Stimulated activated CD4-positive, alpha-beta T cell treated with anti-CD3 and anti-CD28 coated beads, Interleukin-12 subunit alpha, Interleukin-12 subunit beta, amount 100 ng/mL, for 48 hours (primary cell): ENCODE results near the gene GPR158.

Source experiments
- DNase-seq, 3 donors: peaks; one replicate each; pipeline ENCODE4 v3.0.0-alpha.2; 2020; ENCODE audit warnings: low read depth in 2 of 3, low spot score in 1 of 3

The GPR158 gene

GRCh38 chr10:25392132-25392531 is 217.3 kb downstream of the GPR158 start:
- no peak for DNase-seq

DNA sequence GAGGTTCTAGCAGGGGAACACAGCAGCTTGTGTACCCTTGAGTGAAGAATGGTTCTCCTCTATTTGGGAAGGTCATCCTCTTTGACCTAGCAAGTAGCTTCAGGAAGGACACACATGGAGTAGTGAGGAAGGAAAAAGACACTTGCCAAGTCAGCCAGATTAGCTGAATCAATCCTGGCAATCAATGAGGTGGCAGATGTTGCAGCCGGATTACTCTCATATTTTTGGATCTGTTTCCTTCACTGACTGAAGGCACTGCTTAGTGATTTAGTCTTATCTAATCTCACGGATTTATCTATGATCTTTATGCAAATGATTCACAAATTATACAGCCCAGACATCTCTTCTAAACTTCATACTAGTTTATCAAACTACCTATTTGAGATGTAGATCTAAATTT is 218.8 kb downstream of the GPR158 start:
- DNase-seq, result no peak

DNA sequence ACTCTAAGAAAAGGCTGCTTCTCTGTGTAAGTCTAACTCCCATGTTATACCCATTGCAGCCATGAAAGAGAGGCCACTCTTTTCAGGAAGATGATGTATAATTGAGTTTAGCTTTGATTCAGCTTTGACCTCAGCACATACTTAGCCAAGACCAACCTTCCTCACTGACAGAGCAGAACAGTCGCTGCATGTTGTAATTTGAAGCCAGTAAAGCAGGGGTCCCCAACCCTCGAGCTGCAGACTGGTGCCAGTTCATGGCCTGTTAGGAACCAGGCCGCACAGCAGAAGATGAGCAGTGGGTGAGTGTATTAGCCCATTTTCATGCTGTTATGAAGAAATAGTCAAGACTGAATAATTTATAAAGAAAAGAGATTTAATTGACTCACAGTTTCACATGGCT is 223.9 kb downstream of the GPR158 start:
- DNase-seq, result no peak

GRCh38 chr10:25405871-25406270 is 231.1 kb downstream of the GPR158 start:
- DNase-seq, result no peak

GRCh38 chr10:25417611-25418010 is 242.8 kb downstream of the GPR158 start:
- DNase-seq, result no peak

GRCh38 chr10:25425776-25426175 is 251.0 kb downstream of the GPR158 start:
- DNase-seq, result no peak

GRCh38 chr10:25436431-25436830 is 261.6 kb downstream of the GPR158 start:
- no peak for DNase-seq

DNA sequence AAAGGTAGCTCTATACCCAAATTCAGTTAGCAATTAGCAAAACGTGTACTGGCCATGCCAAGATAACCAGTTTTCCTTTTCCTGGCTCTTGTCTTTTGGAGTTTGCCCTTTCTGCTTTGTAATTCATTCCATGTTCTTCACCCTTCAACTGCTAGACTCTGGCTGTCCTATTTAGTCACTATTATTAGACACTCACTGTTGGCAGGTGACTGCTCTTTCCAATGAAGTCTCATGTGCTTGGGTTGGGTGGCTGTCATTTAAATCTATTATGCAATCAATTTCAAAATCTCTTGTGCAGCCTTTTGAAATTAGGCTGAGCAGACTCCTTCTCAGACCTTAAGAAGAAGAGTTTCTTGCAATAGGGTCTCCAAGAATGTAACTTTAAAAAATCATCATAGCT is 266.5 kb downstream of the GPR158 start:
- DNase-seq, result no peak

- no peak for DNase-seq
These were observed 269.5 kb downstream of the GPR158 start for GRCh38 chr10:25444266-25444665.

- no peak for DNase-seq
These were observed 276.6 kb downstream of the GPR158 start for GRCh38 chr10:25451401-25451800.

DNA sequence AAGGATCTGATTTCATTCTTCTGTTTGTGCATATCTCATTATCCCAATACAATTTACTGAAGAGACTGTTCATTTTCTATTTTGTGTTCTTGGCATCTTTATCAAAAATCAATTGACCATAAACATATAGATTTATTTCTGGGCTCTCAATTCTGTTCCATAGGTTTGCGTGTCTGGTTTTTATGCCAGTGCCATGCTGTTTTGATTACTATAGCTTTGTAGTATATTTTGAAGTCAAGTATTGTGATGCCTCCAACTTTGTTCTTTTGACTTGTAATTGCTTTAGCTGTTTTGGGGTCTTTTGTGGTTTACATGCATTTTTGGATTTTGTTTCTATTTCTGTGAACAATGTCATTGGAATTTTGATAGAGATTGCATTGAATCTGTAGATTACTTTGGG is 278.8 kb downstream of the GPR158 start:
- DNase-seq, result no peak

GRCh38 chr10:25455980-25456567 is 281.3 kb downstream of the GPR158 start:
- no peak for DNase-seq

DNA sequence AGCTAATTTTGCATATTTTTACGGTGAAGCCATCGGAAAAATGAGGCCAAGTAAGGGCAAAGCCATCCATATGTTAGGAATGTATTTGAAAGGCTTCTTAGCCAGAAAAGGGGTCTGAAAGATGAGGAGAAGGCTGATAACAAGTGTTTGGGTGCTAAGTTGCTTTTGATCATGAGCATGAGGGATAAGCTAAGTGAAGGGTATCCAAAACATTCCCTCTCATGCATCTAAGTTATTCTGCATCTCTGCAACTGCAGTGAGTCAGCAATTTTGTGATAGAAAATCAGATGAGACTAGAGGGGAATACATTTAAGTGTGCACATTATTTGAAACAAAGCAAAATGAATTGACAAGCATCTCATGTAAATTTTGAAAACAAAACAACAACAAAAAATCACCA is 282.8 kb downstream of the GPR158 start:
- no peak for DNase-seq

GRCh38 chr10:25465582-25466372 is 291.0 kb downstream of the GPR158 start:
- no peak for DNase-seq

DNA sequence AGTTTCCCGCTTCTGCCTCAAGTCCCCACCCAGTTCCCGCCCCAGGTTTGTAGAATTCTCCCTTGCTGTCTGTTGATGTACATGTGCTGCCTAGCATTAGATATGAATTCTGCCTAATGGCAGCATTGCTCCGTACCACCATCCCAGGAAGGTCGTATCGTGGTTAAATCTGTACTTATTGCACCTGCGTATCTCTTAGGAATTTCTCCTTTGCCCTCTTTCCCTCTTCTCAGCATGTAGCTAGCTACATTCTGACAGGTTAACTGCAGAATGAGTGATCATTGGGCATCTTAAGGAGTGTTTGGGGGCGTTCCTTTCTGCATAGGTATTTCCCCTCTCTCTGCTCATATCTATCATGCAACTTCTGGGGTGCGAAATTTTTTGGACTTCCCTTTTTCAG is 293.1 kb downstream of the GPR158 start:
- no peak for DNase-seq

DNA sequence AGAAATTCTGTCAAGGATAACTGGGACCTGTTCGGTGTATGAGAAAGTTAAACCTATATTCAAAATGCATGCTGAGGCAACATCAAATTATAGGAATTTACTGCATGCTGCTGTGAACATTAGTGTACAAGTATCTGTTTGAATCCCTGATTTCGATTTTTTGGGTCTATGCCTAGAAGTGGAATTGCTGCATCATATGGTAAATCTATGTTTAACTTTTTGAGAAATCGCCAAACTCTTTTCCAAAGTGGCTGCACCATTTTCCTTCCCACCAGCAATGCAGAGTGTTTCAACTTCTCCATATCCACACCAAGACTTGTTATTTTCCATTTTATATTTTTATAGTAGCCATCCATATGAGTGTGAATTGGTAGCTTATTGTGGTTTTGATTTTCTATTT is 306.7 kb downstream of the GPR158 start:
- no peak for DNase-seq

DNA sequence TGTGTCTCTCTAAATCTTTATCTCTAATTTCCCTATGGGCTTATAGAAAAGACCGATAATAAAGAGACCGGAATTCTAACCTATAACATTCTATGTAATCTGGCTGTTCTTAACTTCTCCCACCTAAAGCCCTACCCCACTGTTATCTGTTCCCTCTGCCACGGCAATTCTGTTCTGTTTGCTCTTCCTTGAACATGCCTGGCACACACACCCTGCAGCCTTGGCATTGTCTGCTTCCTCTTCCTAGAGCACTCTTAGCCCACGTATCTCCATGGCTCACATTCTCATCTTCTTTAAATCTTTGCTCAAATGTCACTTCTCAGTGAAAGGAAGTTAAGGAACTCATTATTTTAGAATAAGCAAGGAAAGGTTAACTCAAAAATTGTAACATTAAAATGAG is 309.2 kb downstream of the GPR158 start:
- no peak for DNase-seq

DNA sequence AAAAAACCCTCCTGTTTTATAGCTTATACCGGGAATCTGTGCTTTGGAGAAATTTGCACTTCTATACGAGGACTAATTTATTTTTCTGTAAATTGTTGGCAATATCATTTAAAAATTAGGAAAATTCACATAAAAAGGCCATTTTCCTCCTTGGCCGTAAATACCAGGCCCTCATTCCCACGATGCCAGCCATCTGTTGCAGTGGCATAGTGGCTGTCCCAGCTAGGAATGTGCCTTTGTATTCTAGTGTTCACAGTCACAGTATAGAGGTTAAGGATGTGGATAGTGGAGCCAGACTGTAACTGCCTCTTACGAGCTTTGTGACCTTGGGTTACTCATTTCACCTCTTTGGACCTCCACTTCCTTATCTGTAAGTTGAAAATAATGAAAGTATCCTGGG is 312.5 kb downstream of the GPR158 start:
- no peak for DNase-seq

- no peak for DNase-seq
These were observed 317.2 kb downstream of the GPR158 start for GRCh38 chr10:25492040-25492439.

GRCh38 chr10:25492680-25493079 is 317.9 kb downstream of the GPR158 start:
- DNase-seq, result no peak

GRCh38 chr10:25493122-25493893 is 318.5 kb downstream of the GPR158 start:
- DNase-seq, result no peak

DNA sequence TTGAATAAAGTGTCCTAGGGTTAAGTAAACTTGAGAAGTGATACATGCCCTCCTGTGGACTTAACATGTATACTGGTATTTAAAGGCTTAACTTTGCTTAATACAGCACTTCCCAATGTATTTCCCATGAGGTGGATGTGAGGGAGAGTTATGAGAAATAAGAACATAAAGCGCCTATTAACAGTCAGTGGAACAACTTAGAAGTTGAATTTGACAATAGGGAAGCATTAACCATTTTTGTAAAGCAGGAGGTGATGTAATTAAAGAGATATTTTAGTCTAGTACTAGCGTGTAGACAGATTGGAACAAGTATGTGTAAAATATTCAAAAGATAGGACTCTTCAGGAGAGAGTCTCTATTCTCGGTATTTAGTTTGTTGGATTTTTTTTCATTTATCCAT is 322.4 kb downstream of the GPR158 start:
- DNase-seq, result no peak
